Measurements from ENCODE around the gene ACBD6. TPM values are rescaled to one million over a fixed set of nuclear protein-coding genes. Genes with fewer than 3 reads are reported as not detected.

ACBD6 gene
- total and polyA plus RNA-seq, 2 donors (not counting 1 experiment from before 2014, with no cell fraction given) = 52.9 to 80.9 TPM

DNA sequence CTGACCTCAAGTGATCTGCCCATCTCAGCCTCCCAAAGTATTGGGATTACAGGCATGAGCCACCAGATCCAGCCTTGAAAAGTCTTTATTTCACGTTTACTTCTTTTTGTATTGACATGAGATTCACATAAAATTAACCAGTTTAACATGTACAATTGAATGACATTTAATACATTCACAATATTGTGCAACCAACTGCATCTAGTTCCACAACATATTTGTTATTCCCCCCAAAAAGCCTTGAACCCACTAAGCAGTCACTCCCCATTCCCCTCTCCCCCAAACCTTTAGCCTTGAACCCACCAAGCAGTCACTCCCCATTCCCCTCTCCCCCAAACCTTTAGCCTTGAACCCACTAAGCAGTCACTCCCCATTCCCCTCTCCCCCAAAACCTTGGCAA is 62.0 kb downstream of the ACBD6 start:
- H3K27ac Mint-ChIP-seq = no peak overlapping the region
- DNase-seq (no peak), ATAC-seq (ENCODE audit: low read depth) (no peak)
- Histone ChIP-seq H3K79me2 (ENCODE audit: control insufficient read depth, insufficient read depth, low read length) (peaks cover 10% of the 10 kb centered on the region), H3K27me3 (replicated peaks in 1 of 4; ENCODE audit: control extremely low read depth in 1 of 4, control insufficient read depth in 3 of 4, insufficient read depth in 4 of 4, low read length in 3 of 4) (no peaks in the 10 kb centered on the region), H3K9me3 (ENCODE audit: control extremely low read depth in 1 of 3, control insufficient read depth in 2 of 3, insufficient read depth in 1 of 3, low read length in 2 of 3) (peaks cover 0 to 5% (median 4%) of the 10 kb centered on the region in 3 donors), H3K4me2 (replicated peaks; ENCODE audit: low read depth, low read length, poor library complexity, severe bottlenecking) (no peak overlapping the region), H4K20me1 (ENCODE audit: control insufficient read depth, insufficient read depth, low read length, poor library complexity, severe bottlenecking) (no peaks in the 10 kb centered on the region), H2AFZ (ENCODE audit: insufficient read depth, low read depth, low read length, poor library complexity, severe bottlenecking) (no peak overlapping the region), H3K36me3 (replicated peaks in 1 of 2; ENCODE audit: control extremely low read depth in 1 of 2, control insufficient read depth in 1 of 2, extremely low read depth in 1 of 2, insufficient read depth in 2 of 2, low read length in 1 of 2) (peaks cover 2 to 5% of the 10 kb centered on the region in 2 experiments), H3K9ac (ENCODE audit: low read length) (no peak overlapping the region), H3K4me3 (ENCODE audit: control extremely low read depth in 1 of 5, extremely low read depth in 1 of 5, insufficient read depth in 1 of 5, low read depth in 2 of 5, low read length in 4 of 5) (no peak overlapping the region), H3K27ac (ENCODE audit: low read length in 2 of 2) (no peak overlapping the region), H3K4me1 (ENCODE audit: control insufficient read depth in 2 of 2, insufficient read depth in 2 of 2, low read length in 2 of 2) (peaks cover 0 to 6% of the 10 kb centered on the region in 2 donors)
- whole genome bisulfite sequencing (ENCODE audit: insufficient coverage) = no CpG with 5 or more reads among the region's 1 CpG
- TF ChIP-seq EZH2 (IDR thresholded peaks at IDR 0.05; ENCODE audit: borderline replicate concordance, insufficient read depth, low read depth, low read length, poor library complexity, severe bottlenecking) = no peak
- TF ChIP-seq, protein P1, sequence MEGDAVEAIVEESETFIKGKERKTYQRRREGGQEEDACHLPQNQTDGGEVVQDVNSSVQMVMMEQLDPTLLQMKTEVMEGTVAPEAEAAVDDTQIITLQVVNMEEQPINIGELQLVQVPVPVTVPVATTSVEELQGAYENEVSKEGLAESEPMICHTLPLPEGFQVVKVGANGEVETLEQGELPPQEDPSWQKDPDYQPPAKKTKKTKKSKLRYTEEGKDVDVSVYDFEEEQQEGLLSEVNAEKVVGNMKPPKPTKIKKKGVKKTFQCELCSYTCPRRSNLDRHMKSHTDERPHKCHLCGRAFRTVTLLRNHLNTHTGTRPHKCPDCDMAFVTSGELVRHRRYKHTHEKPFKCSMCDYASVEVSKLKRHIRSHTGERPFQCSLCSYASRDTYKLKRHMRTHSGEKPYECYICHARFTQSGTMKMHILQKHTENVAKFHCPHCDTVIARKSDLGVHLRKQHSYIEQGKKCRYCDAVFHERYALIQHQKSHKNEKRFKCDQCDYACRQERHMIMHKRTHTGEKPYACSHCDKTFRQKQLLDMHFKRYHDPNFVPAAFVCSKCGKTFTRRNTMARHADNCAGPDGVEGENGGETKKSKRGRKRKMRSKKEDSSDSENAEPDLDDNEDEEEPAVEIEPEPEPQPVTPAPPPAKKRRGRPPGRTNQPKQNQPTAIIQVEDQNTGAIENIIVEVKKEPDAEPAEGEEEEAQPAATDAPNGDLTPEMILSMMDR (IDR thresholded peaks at IDR 0.05) = no peak
- H3K4me1 Mint-ChIP-seq = peaks cover 9% of the 10 kb centered on the region
- ChIA-PET POLR2A (no interaction called here), CTCF (no interaction called here)
- no peak overlapping the region for H3K4me3 Mint-ChIP-seq
- peaks cover 3% of the 10 kb centered on the region for H3K9me3 Mint-ChIP-seq (ENCODE audit: insufficient read depth)
- intact Hi-C loops (cut with micrococcal nuclease) = no loop called here
- H3K27me3 Mint-ChIP-seq = no peaks in the 10 kb centered on the region

DNA sequence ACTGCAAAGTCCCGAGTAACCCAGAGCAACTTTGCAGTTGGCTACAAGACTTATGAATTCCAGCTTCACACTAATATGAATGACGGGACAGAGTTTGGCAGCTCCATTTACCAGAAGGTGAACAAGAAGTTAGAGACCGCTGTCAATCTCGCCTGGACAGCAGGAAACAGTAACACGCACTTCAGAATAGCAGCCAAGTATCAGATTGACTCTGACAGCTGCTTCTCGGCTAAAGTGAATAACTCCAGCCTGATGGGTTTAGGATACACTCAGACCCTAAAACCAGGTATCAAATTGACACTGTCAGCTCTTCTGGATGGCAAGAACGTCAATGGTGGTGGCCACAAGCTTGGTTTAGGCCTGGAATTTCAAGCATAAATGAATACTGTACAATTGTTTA is 66.8 kb downstream of the ACBD6 start:
- Mint-ChIP-seq H3K4me1 (peaks cover 2% of the 10 kb centered on the region), H3K27me3 (no peaks in the 10 kb centered on the region), H3K9me3 (ENCODE audit: insufficient read depth) (no peaks in the 10 kb centered on the region), H3K27ac (no peak overlapping the region), H3K4me3 (no peak overlapping the region)
- Histone ChIP-seq H2AFZ (ENCODE audit: insufficient read depth, low read depth, low read length, poor library complexity, severe bottlenecking) (no peak overlapping the region), H3K27me3 (replicated peaks in 1 of 4; ENCODE audit: control extremely low read depth in 1 of 4, control insufficient read depth in 3 of 4, insufficient read depth in 4 of 4, low read length in 3 of 4) (no peaks in the 10 kb centered on the region), H3K79me2 (ENCODE audit: control insufficient read depth, insufficient read depth, low read length) (peaks cover 11% of the 10 kb centered on the region), H3K36me3 (replicated peaks in 1 of 2; ENCODE audit: control extremely low read depth in 1 of 2, control insufficient read depth in 1 of 2, extremely low read depth in 1 of 2, insufficient read depth in 2 of 2, low read length in 1 of 2) (peaks cover 2 to 5% of the 10 kb centered on the region in 2 experiments), H3K4me3 (ENCODE audit: control extremely low read depth in 1 of 5, extremely low read depth in 1 of 5, insufficient read depth in 1 of 5, low read depth in 2 of 5, low read length in 4 of 5) (no peak overlapping the region), H3K4me1 (ENCODE audit: control insufficient read depth in 2 of 2, insufficient read depth in 2 of 2, low read length in 2 of 2) (no peaks in the 10 kb centered on the region), H3K27ac (ENCODE audit: low read length in 2 of 2) (no peak overlapping the region), H3K9me3 (ENCODE audit: control extremely low read depth in 1 of 3, control insufficient read depth in 2 of 3, insufficient read depth in 1 of 3, low read length in 2 of 3) (peaks cover 0 to 1% (median 0%) of the 10 kb centered on the region in 3 donors), H3K9ac (ENCODE audit: low read length) (no peak overlapping the region), H3K4me2 (replicated peaks; ENCODE audit: low read depth, low read length, poor library complexity, severe bottlenecking) (no peak overlapping the region), H4K20me1 (ENCODE audit: control insufficient read depth, insufficient read depth, low read length, poor library complexity, severe bottlenecking) (peaks cover 7% of the 10 kb centered on the region)
- ATAC-seq (ENCODE audit: low read depth) = no peak
- ChIA-PET CTCF (no interaction called here), POLR2A (no interaction called here)
- WGBS (ENCODE audit: insufficient coverage) = 93% methylated on average over 6 of the region's 7 CpGs
- intact Hi-C loops (cut with micrococcal nuclease) = no loop called here
- TF ChIP-seq, protein P1 (IDR thresholded peaks at IDR 0.05) = no peak
- TF ChIP-seq EZH2 (IDR thresholded peaks at IDR 0.05; ENCODE audit: borderline replicate concordance, insufficient read depth, low read depth, low read length, poor library complexity, severe bottlenecking) = no peak
- DNase-seq = no peak

Measured in B cell (primary cell).